OCI-LY3 (cell line): ENCODE data around the gene UPK3A.
"Not testable (repeated sequence)": the region's sequence is repeated elsewhere in the genome, so short reads cannot be mapped to it uniquely, and the experiment has no call there.

Experiments used
- H2AFZ ChIP-seq: fragments of 200-600, 300-600 bp; shearing (Covaris generic); 2 replicates; pipeline ENCODE4 v1.6.0; 2014; ENCODE audit warnings: antibody characterized with exemption, low read depth, low read length
- H3K27ac ChIP-seq: fragments of 200-600, 300-600 bp; sonication (generic); 2 replicates; pipeline ENCODE4 v1.5.1; 2014; ENCODE audit warnings: mild to moderate bottlenecking, low read length, moderate library complexity, mixed read lengths
- H3K27me3 ChIP-seq: fragments of 200-600, 300-600 bp; sonication (generic); 2 replicates; pipeline ENCODE4 v1.6.1; 2014; ENCODE audit warnings: low read depth, low read length, mixed read lengths
- H3K36me3 ChIP-seq: fragments of 200-600, 300-600 bp; sonication (generic); replicated peaks from 2 replicates; pipeline ENCODE3; 2014; ENCODE audit warnings: low read depth, low read length, mixed read lengths
- H3K4me1 ChIP-seq: fragments of 300-600, 200-600 bp; sonication (generic); 2 replicates; pipeline ENCODE4 v1.6.1; 2014; ENCODE audit warnings: low read length, mixed read lengths
- H3K4me2 ChIP-seq: fragments of 200-600, 300-600 bp; sonication (generic); 2 replicates; pipeline ENCODE4 v1.6.1; 2014; ENCODE audit warnings: low read length, mixed read lengths
- H3K4me3 ChIP-seq: fragments of 300-600, 200-600 bp; sonication (generic); 2 replicates; pipeline ENCODE4 v1.5.1; 2014; ENCODE audit warnings: antibody characterized with exemption, mild to moderate bottlenecking, low read length, moderate library complexity
- H3K79me2 ChIP-seq: fragments of 300-600, 200-600 bp; shearing (Covaris generic); 2 replicates; pipeline ENCODE4 v1.6.1; 2014; ENCODE audit warnings: mild to moderate bottlenecking, low read length, mixed read lengths
- H3K9ac ChIP-seq: fragments of 300-600, 200-600 bp; shearing (Covaris generic); 2 replicates; pipeline ENCODE4 v1.6.0; 2014; ENCODE audit warnings: mild to moderate bottlenecking, low read length, moderate library complexity
- H3K9me3 ChIP-seq: fragments of 200-600, 300-600 bp; shearing (Covaris generic); 2 replicates; pipeline ENCODE4 v1.6.1; 2014; ENCODE audit warnings: low read length, mixed read lengths; ENCODE audit not compliant: insufficient read depth
- H4K20me1 ChIP-seq: fragments of 200-600, 300-600 bp; sonication (generic); 2 replicates; pipeline ENCODE4 v1.6.1; 2016; ENCODE audit warnings: low read length, mixed read lengths; ENCODE audit not compliant: insufficient read depth
- CTCF ChIP-seq: fragments of 200-600, 300-600 bp; sonication (generic); IDR thresholded peaks from 2 replicates; pipeline ENCODE4 v1.5.1; 2014; ENCODE audit warnings: antibody characterized with exemption, low read length, low read depth
- EZH2phosphoT487 ChIP-seq: fragments of 200-600 bp; shearing (Covaris generic); IDR thresholded peaks from 2 replicates; pipeline ENCODE4 v1.6.1; 2018; ENCODE audit warnings: antibody characterized with exemption, mixed run types, low read depth

The UPK3A gene

GRCh38 chr22:45253039-45253641, 31.6 kb upstream of the UPK3A start:
- Histone ChIP-seq H3K9me3 (no peaks in the 10 kb centered on the region), H3K4me1 (peaks cover 32% of the 10 kb centered on the region), H3K27me3 (peaks cover 30% of the 10 kb centered on the region), H3K36me3 (no peaks in the 10 kb centered on the region), H3K27ac (no peak overlapping the region), H3K4me2 (no peak overlapping the region), H2AFZ (no peak overlapping the region), H4K20me1 (no peaks in the 10 kb centered on the region), H3K4me3 (no peak overlapping the region), H3K79me2 (no peaks in the 10 kb centered on the region), H3K9ac (no peak overlapping the region)
- TF ChIP-seq CTCF (no peak), EZH2phosphoT487 (no peak)

GRCh38 chr22:45254388-45254787, 30.4 kb upstream of the UPK3A start:
- no peak for TF ChIP-seq CTCF
- TF ChIP-seq EZH2phosphoT487 = no peak
- peak overlapping the region; percentile 59 for H3K4me2 ChIP-seq
- no peaks in the 10 kb centered on the region for H3K9me3 ChIP-seq
- H2AFZ ChIP-seq = no peak overlapping the region
- no peak overlapping the region for H3K27ac ChIP-seq
- H3K27me3 ChIP-seq = peaks cover 27% of the 10 kb centered on the region
- H3K79me2 ChIP-seq = no peaks in the 10 kb centered on the region
- no peaks in the 10 kb centered on the region for H3K36me3 ChIP-seq
- H4K20me1 ChIP-seq = no peaks in the 10 kb centered on the region
- peaks cover 22% of the 10 kb centered on the region for H3K4me1 ChIP-seq
- H3K4me3 ChIP-seq = peak overlapping the region; percentile 42
- H3K9ac ChIP-seq = peak overlapping the region; percentile 17; the same call in 1 of the 2 replicates

- Histone ChIP-seq H3K9me3 (no peaks in the 10 kb centered on the region), H3K27me3 (peaks cover 32% of the 10 kb centered on the region), H2AFZ (no peak overlapping the region), H3K9ac (peak overlapping the region; percentile 17; the same call in 1 of the 2 replicates), H3K79me2 (no peaks in the 10 kb centered on the region), H3K4me2 (peak overlapping the region; percentile 59), H3K4me1 (peaks cover 20% of the 10 kb centered on the region), H4K20me1 (no peaks in the 10 kb centered on the region; the same call in 1 of the 2 replicates), H3K36me3 (no peaks in the 10 kb centered on the region), H3K4me3 (peak overlapping the region; percentile 42), H3K27ac (no peak overlapping the region)
- TF ChIP-seq CTCF (no peak), EZH2phosphoT487 (no peak)
These were observed 29.9 kb upstream of the UPK3A start for GRCh38 chr22:45254789-45255278.

GRCh38 chr22:45257941-45258340, 26.8 kb upstream of the UPK3A start:
- H3K9me3 ChIP-seq, H3K27ac ChIP-seq, H2AFZ ChIP-seq, H4K20me1 ChIP-seq, H3K4me3 ChIP-seq, H3K79me2 ChIP-seq, H3K36me3 ChIP-seq, H3K4me2 ChIP-seq, H3K9ac ChIP-seq: not testable (repeated sequence)
- Histone ChIP-seq H3K27me3 (peaks cover 57% of the 10 kb centered on the region), H3K4me1 (peaks cover 35% of the 10 kb centered on the region)
